Naive B cell (primary cell): Measurements from ENCODE around the gene SECISBP2L. TPM values are rescaled to one million over a fixed set of nuclear protein-coding genes. Genes with fewer than 3 reads are reported as not detected.

Source experiments
- polyA plus RNA-seq, 6 donors: library from polyadenylated mRNA; unstranded; fragments of 300-500 nt; fragmentation: Illumina TruSeq; gene quantifications; one replicate each; pipeline ENCODE4 v1.2.3, GENCODE V29; 2021; ENCODE audit warnings: low read depth in 6 of 6

SECISBP2L gene
- polyA plus RNA-seq, 6 donors from 2014 or later, result 25.0 to 66.7 (median 53.9) TPM

Other genes with a start within 250 kb of the SECISBP2L start
- gene CEP152, start 235.4 kb downstream of the SECISBP2L start, polyA plus RNA-seq, result 1 to 10 TPM; 2.6 to 9.3 (median 4.8) TPM
- gene EID1, start 168.3 kb downstream of the SECISBP2L start, polyA plus RNA-seq, result 100 to 1,000 TPM; 148 to 196 (median 188) TPM
- gene SHC4, start 82.5 kb downstream of the SECISBP2L start, polyA plus RNA-seq, result not detected
- 10 to 100 TPM; 27.1 to 46.8 (median 33.0) TPM for gene COPS2, start 109.2 kb upstream of the SECISBP2L start, polyA plus RNA-seq
- 10 to 100 TPM; 12.6 to 26.4 (median 15.4) TPM for gene GALK2, start 123.8 kb upstream of the SECISBP2L start, polyA plus RNA-seq